ENCODE results near the gene GABBR2.

Gene GABBR2

GRCh38 chr9:98721643-98722042 lies 12.9 kb upstream of the GABBR2 start:
- no peak for DNase-seq (ENCODE audit: low read depth in 2 of 2)

GRCh38 chr9:98720402-98720801 lies 11.7 kb upstream of the GABBR2 start:
- DNase-seq (ENCODE audit: low read depth in 2 of 2) = no peak

- no peak for DNase-seq (ENCODE audit: low read depth in 2 of 2)
These were observed 10.3 kb upstream of the GABBR2 start for GRCh38 chr9:98719055-98719454.

GRCh38 chr9:98714833-98715232 lies 6.1 kb upstream of the GABBR2 start:
- DNase-seq (ENCODE audit: low read depth in 2 of 2) = no peak

- no peak for DNase-seq (ENCODE audit: low read depth in 2 of 2)
These were observed 4.3 kb upstream of the GABBR2 start for GRCh38 chr9:98712987-98713386.

GRCh38 chr9:98709968-98710965 lies 1.5 kb upstream of the GABBR2 start:
- no peak for DNase-seq (ENCODE audit: low read depth in 2 of 2)

GRCh38 chr9:98708103-98708932 lies 417 bp downstream of the GABBR2 start:
- no peak for DNase-seq (ENCODE audit: low read depth in 2 of 2)

- DNase-seq (ENCODE audit: low read depth in 2 of 2) = no peak
These were observed 1.3 kb downstream of the GABBR2 start for GRCh38 chr9:98707166-98708102.

GRCh38 chr9:98706651-98707165 lies 2.0 kb downstream of the GABBR2 start:
- no peak for DNase-seq (ENCODE audit: low read depth in 2 of 2)

GRCh38 chr9:98702835-98703380 lies 5.8 kb downstream of the GABBR2 start:
- DNase-seq (ENCODE audit: low read depth in 2 of 2) = no peak

- no peak for DNase-seq (ENCODE audit: low read depth in 2 of 2)
These were observed 6.4 kb downstream of the GABBR2 start for GRCh38 chr9:98702340-98702739.

- no peak for DNase-seq (ENCODE audit: low read depth in 2 of 2)
These were observed 7.2 kb downstream of the GABBR2 start for GRCh38 chr9:98701576-98701975.

GRCh38 chr9:98700801-98701200 lies 7.9 kb downstream of the GABBR2 start:
- no peak for DNase-seq (ENCODE audit: low read depth in 2 of 2)

GRCh38 chr9:98698856-98699255 lies 9.9 kb downstream of the GABBR2 start:
- DNase-seq (ENCODE audit: low read depth in 2 of 2) = no peak

GRCh38 chr9:98694943-98695342 lies 13.8 kb downstream of the GABBR2 start:
- DNase-seq (ENCODE audit: low read depth in 2 of 2) = no peak

- DNase-seq (ENCODE audit: low read depth in 2 of 2) = no peak
These were observed 16.3 kb downstream of the GABBR2 start for GRCh38 chr9:98692392-98692791.

- DNase-seq (ENCODE audit: low read depth in 2 of 2) = no peak
These were observed 16.8 kb downstream of the GABBR2 start for GRCh38 chr9:98691890-98692289.

GRCh38 chr9:98690686-98691085 lies 18.0 kb downstream of the GABBR2 start:
- DNase-seq (ENCODE audit: low read depth in 2 of 2) = no peak

GRCh38 chr9:98688710-98689495 lies 19.8 kb downstream of the GABBR2 start:
- no peak for DNase-seq (ENCODE audit: low read depth in 2 of 2)

- no peak for DNase-seq (ENCODE audit: low read depth in 2 of 2)
These were observed 20.8 kb downstream of the GABBR2 start for GRCh38 chr9:98687911-98688310.
